Activated CD8-positive, alpha-beta memory T cell treated with anti-CD3 and anti-CD28 coated beads, Interleukin-2, amount 50 U/mL, for 1 hour (primary cell): ENCODE data around the gene RSPH1.

Experiments
- DNase-seq: peaks from one replicate; pipeline ENCODE4 v3.0.0-alpha.2; 2020; ENCODE audit errors: extremely low read depth

Gene RSPH1

GRCh38 chr21:42427809-42428419 lies 68.1 kb downstream of the RSPH1 start:
- DNase-seq, result no peak

DNA sequence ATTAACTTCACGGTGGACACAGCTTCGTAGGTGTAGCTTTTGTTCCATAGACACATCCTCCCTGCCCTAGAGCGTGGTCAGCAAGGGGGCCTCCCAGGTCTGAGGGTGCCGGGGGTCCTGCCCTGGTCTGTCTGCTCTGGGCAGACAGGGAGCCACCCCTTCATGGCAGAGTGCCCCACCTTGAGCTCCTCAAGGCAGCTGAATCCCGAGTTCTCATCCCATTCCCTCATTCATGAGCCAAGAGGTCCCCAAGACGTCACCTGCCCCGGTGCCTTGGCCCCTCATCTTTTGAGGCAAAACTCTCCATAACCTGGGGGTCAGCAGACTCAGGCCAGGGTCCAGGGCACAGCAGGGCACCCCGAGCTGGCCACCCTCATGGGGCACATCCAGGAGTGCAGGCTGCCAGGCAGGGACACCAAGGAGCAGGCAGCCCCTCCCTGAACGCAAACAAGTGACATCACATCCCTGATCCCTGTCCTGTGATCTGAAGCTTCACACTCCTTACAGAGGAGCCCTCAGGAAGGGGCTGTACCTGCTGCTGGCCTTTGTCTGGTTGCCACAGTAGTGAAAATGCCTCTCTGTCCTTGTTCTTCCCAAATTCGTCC lies 69.0 kb downstream of the RSPH1 start:
- DNase-seq, result no peak

GRCh38 chr21:42426424-42426823 lies 69.6 kb downstream of the RSPH1 start:
- no peak for DNase-seq

- no peak for DNase-seq
These were observed 70.4 kb downstream of the RSPH1 start for GRCh38 chr21:42425591-42425990.

DNA sequence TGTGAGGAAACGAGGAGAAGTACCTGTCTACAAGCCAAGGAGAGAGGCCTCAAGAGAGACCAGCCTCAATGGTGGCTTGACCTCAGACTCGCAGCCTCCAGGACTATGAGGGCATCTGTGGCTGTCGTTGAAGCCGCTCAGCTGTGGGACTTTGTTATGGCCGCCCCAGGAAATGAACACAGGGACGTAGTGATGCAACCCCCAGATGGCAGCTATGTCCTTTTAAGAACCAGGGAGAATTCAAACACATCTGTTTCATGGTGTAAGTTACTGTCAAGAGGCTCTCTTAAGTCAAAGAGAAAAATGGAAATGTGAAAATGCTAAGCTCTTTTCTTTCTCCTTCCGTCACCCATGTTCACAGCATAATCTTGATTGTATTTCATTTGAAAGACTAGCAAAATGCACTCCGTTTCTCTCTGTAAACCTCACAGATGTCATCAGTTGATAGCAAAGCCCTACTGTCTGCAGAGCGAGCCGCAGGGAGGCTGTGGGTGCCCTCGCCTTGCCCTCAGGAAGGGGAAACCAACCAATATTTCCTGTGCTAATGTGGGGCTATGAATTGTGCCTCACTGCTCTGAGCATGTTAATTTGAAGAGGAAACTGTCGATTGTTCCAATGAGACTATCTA lies 71.0 kb downstream of the RSPH1 start:
- peak; percentile 60 for DNase-seq

DNA sequence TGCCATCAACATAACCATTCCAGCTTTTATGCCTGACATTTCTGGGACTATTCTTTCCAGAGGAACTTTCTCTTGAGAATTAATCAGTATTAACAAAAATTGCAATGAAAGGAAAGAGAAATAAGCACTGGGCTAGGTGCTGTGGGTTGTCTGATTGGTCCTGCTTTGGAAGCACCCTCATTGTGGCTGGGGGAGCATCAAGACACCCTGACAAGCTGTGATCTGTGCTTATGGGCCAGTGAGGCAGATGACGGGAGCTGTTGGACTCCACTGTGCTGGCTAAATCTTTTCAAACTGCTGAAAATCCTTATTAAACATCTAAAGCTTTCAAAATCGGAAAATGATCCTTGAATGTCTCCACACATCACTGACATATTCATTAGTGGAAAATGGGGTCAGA lies 72.3 kb downstream of the RSPH1 start:
- no peak for DNase-seq

- no peak for DNase-seq
These were observed 72.8 kb downstream of the RSPH1 start for GRCh38 chr21:42423197-42423675.
